HEK293 (cell line): ENCODE measurements around the gene SLC37A3.

Experiments
- CTCF ChIA-PET: fragments of 350-600 bp; formaldehyde crosslinking; extraction: SDS; loops from one replicate; lab custom pipeline; 2021; ENCODE audit warnings: antibody characterized with exemption; lab: Yijun Ruan, JAX
- POLR2A ChIA-PET: fragments of 300-600 bp; formaldehyde crosslinking; extraction: SDS; loops from one replicate; lab custom pipeline; 2020; ENCODE audit warnings: antibody characterized with exemption, inconsistent platforms; lab: Yijun Ruan, JAX
- H3K27ac ChIP-seq: fragments of 200-500 bp; sonication (Bioruptor generic); 2 replicates; pipeline ENCODE4 v1.5.1; 2014; ENCODE audit warnings: low read depth, low read length, control low read depth, inconsistent platforms; ENCODE audit errors: extremely low read depth
- H3K36me3 ChIP-seq, 2 experiments: fragments of 200-500 bp in 1 of 2; sonication (Bioruptor generic) in 1 of 2; 1 replicate in 1 of 2; 2 replicates in 1 of 2; pipeline ENCODE4 v1.5.1; 2014 to 2017; ENCODE audit warnings: inconsistent platforms in 2 of 2, low read length in 2 of 2; ENCODE audit not compliant: control insufficient read depth in 2 of 2, insufficient read depth in 1 of 2
- H3K4me1 ChIP-seq: fragments of 200-500 bp; sonication (Bioruptor generic); 2 replicates; pipeline ENCODE4 v1.5.1; 2014; ENCODE audit warnings: mild to moderate bottlenecking, low read length, inconsistent platforms; ENCODE audit not compliant: control insufficient read depth, insufficient read depth
- H3K4me3 ChIP-seq: 2 replicates; pipeline ENCODE4 v1.5.1; 2011; ENCODE audit warnings: low read depth, mild to moderate bottlenecking, control low read depth, low read length, moderate library complexity
- H3K9me3 ChIP-seq: fragments of 200-500 bp; sonication (Bioruptor generic); 2 replicates; pipeline ENCODE4 v1.5.1; 2014; ENCODE audit warnings: low read depth, low read length, inconsistent platforms; ENCODE audit not compliant: control insufficient read depth, insufficient read depth
- FEZF1 ChIP-seq: fragments of 450-650 bp; formaldehyde crosslinking; IDR thresholded peaks from 2 replicates; pipeline ENCODE4 v1.5.1; 2016; ENCODE audit warnings: missing biosample characterization, missing genetic modification characterization
- GLIS2 ChIP-seq: fragments of 450-650 bp; formaldehyde crosslinking; IDR thresholded peaks from 2 replicates; pipeline ENCODE4 v1.5.1; 2016; ENCODE audit warnings: missing biosample characterization, missing genetic modification characterization
- HOXC10 ChIP-seq: sonication (generic); formaldehyde crosslinking; IDR thresholded peaks from 2 replicates; pipeline ENCODE4 v1.8.1; 2023; ENCODE audit warnings: mild to moderate bottlenecking, missing genetic modification reagents
- IKZF3 ChIP-seq: fragments of 450-650 bp; IDR thresholded peaks from 2 replicates; pipeline ENCODE4 v1.5.0; 2018; ENCODE audit warnings: missing biosample characterization, mild to moderate bottlenecking, missing genetic modification characterization, moderate library complexity
- PRDM1 ChIP-seq: fragments of 450-650 bp; formaldehyde crosslinking; IDR thresholded peaks from 2 replicates; pipeline ENCODE4; 2016; ENCODE audit warnings: missing biosample characterization, missing genetic modification characterization
- REPIN1 ChIP-seq: fragments of 450-650 bp; formaldehyde crosslinking; IDR thresholded peaks from 2 replicates; pipeline ENCODE4 v1.5.1; 2017; ENCODE audit warnings: missing biosample characterization, missing genetic modification characterization, low read depth
- REST ChIP-seq: fragments of 450-650 bp; formaldehyde crosslinking; IDR thresholded peaks from 2 replicates; pipeline ENCODE4 v1.5.1; 2016; ENCODE audit warnings: missing biosample characterization, missing genetic modification characterization
- SETDB1 ChIP-seq: IDR thresholded peaks from one replicate; pipeline ENCODE4 v1.6.1; 2017; ENCODE audit warnings: mild to moderate bottlenecking, low read length, moderate library complexity, mixed read lengths; ENCODE audit not compliant: insufficient read length
- TRIM28 ChIP-seq: IDR thresholded peaks from 2 replicates; pipeline ENCODE4 v1.6.1; 2011; ENCODE audit warnings: low read length, control low read depth, borderline replicate concordance
- ZFP37 ChIP-seq: fragments of 450-650 bp; formaldehyde crosslinking; IDR thresholded peaks from 2 replicates; pipeline ENCODE4 v1.5.1; 2016; ENCODE audit warnings: missing biosample characterization, missing genetic modification characterization
- ZNF138 ChIP-seq: fragments of 450-650 bp; formaldehyde crosslinking; IDR thresholded peaks from 2 replicates; pipeline ENCODE4 v1.5.1; 2016; ENCODE audit warnings: missing biosample characterization, missing genetic modification characterization, borderline replicate concordance
- ZNF146 ChIP-seq: fragments of 450-650 bp; formaldehyde crosslinking; IDR thresholded peaks from 2 replicates; pipeline ENCODE4 v1.5.1; 2016; ENCODE audit warnings: missing biosample characterization, missing genetic modification characterization
- ZNF169 ChIP-seq: fragments of 450-650 bp; formaldehyde crosslinking; IDR thresholded peaks from 2 replicates; pipeline ENCODE4 v1.5.1; 2016; ENCODE audit warnings: missing biosample characterization, missing genetic modification characterization
- ZNF202 ChIP-seq: fragments of 450-650 bp; formaldehyde crosslinking; IDR thresholded peaks from 2 replicates; pipeline ENCODE4 v1.5.1; 2016; ENCODE audit warnings: missing biosample characterization, missing genetic modification characterization, borderline replicate concordance
- ZNF214 ChIP-seq: fragments of 450-650 bp; formaldehyde crosslinking; IDR thresholded peaks from 2 replicates; pipeline ENCODE4 v1.5.1; 2017; ENCODE audit warnings: missing biosample characterization, mild to moderate bottlenecking, missing genetic modification characterization, borderline replicate concordance
- ZNF23 ChIP-seq: fragments of 450-650 bp; formaldehyde crosslinking; IDR thresholded peaks from 2 replicates; pipeline ENCODE4 v1.5.1; 2016; ENCODE audit warnings: missing biosample characterization, missing genetic modification characterization, borderline replicate concordance
- ZNF280C ChIP-seq: fragments of 450-650 bp; formaldehyde crosslinking; IDR thresholded peaks from 2 replicates; pipeline ENCODE4 v1.5.1; 2016; ENCODE audit warnings: missing biosample characterization, missing genetic modification characterization
- ZNF324 ChIP-seq: fragments of 450-650 bp; formaldehyde crosslinking; IDR thresholded peaks from 2 replicates; pipeline ENCODE4 v1.5.1; 2016; ENCODE audit warnings: missing biosample characterization, missing genetic modification characterization
- ZNF433 ChIP-seq: fragments of 450-650 bp; formaldehyde crosslinking; IDR thresholded peaks from 2 replicates; pipeline ENCODE4 v1.5.1; 2016; ENCODE audit warnings: missing biosample characterization, missing genetic modification characterization, low read depth
- ZNF501 ChIP-seq: fragments of 450-650 bp; formaldehyde crosslinking; IDR thresholded peaks from 2 replicates; pipeline ENCODE4 v1.5.1; 2016; ENCODE audit warnings: missing biosample characterization, missing genetic modification characterization
- ZNF529 ChIP-seq: fragments of 450-650 bp; formaldehyde crosslinking; IDR thresholded peaks from 2 replicates; pipeline ENCODE4 v1.5.1; 2017; ENCODE audit warnings: missing genetic modification characterization, missing biosample characterization; ENCODE audit not compliant: insufficient replicate concordance
- ZNF560 ChIP-seq: fragments of 450-650 bp; formaldehyde crosslinking; IDR thresholded peaks from 2 replicates; pipeline ENCODE4 v1.5.1; 2017; ENCODE audit warnings: missing biosample characterization, missing genetic modification characterization, borderline replicate concordance
- ZNF639 ChIP-seq: fragments of 450-650 bp; formaldehyde crosslinking; IDR thresholded peaks from 2 replicates; pipeline ENCODE4 v1.5.1; 2016; ENCODE audit warnings: missing biosample characterization, missing genetic modification characterization
- ZNF654 ChIP-seq: fragments of 450-650 bp; formaldehyde crosslinking; IDR thresholded peaks from 2 replicates; pipeline ENCODE4 v1.5.1; 2016; ENCODE audit warnings: low read depth, missing biosample characterization, missing genetic modification characterization
- ZNF777 ChIP-seq: fragments of 450-650 bp; formaldehyde crosslinking; IDR thresholded peaks from 2 replicates; pipeline ENCODE4 v1.5.1; 2017; ENCODE audit warnings: missing biosample characterization, missing genetic modification characterization, borderline replicate concordance
- ZNF791 ChIP-seq: fragments of 450-650 bp; formaldehyde crosslinking; IDR thresholded peaks from 2 replicates; pipeline ENCODE4 v1.5.1; 2016; ENCODE audit warnings: missing biosample characterization, missing genetic modification characterization
- ZNF830 ChIP-seq: fragments of 450-650 bp; IDR thresholded peaks from 2 replicates; pipeline ENCODE4 v1.5.0; 2018; ENCODE audit warnings: missing biosample characterization, missing genetic modification characterization, low read depth, mild to moderate bottlenecking, moderate library complexity
- ZNF843 ChIP-seq: fragments of 450-650 bp; formaldehyde crosslinking; IDR thresholded peaks from 2 replicates; pipeline ENCODE4 v1.5.1; 2016; ENCODE audit warnings: missing biosample characterization, missing genetic modification characterization

The SLC37A3 gene

GRCh38 chr7:140326116-140326928 lies 72.0 kb downstream of the SLC37A3 start (continued):
- TF ChIP-seq PRDM1 (tag by site-specific recombination) (peak; percentile 77), SETDB1 (no peak), ZNF169 (tag by site-specific recombination) (no peak), ZNF639 (tag by site-specific recombination) (no peak), ZNF23 (tag by site-specific recombination) (no peak), TRIM28 (peak; percentile 57; the same call in 1 of the 2 replicates), IKZF3 (tag by site-specific recombination) (no peak), ZNF654 (tag by site-specific recombination) (peak; percentile 59)

GRCh38 chr7:140325600-140325999 lies 72.7 kb downstream of the SLC37A3 start:
- ChIA-PET POLR2A (interaction anchor here (0.6 kb wide), 1 partner anchor 40 kb away, joined by 9 read pairs; no protein-coding TSS in a partner anchor), CTCF (interaction anchor here (0.5 to 1.5 kb wide), 8 partner anchors 17 to 826 kb away, joined by 3 to 5 read pairs (median 3); no protein-coding TSS in a partner anchor)
- Histone ChIP-seq H3K36me3 (no peaks in the 10 kb centered on the region), H3K27ac (no peak overlapping the region)
- no peak for TF ChIP-seq ZNF433
- no peak for TF ChIP-seq ZNF560 (tag by site-specific recombination)
- no peak for TF ChIP-seq ZNF830 (tag by site-specific recombination)
- no peak for TF ChIP-seq ZNF529 (tag by site-specific recombination)
- no peak for TF ChIP-seq ZNF280C (tag by site-specific recombination)
- TF ChIP-seq ZNF843 (tag by site-specific recombination), result no peak
- no peak for TF ChIP-seq ZNF501 (tag by site-specific recombination)
- TF ChIP-seq FEZF1 (tag by site-specific recombination), result no peak
- TF ChIP-seq REPIN1, result no peak
- TF ChIP-seq HOXC10, result no peak
- TF ChIP-seq, all 188 proteins: peak for 0
- Histone ChIP-seq H3K9me3 (no peaks in the 10 kb centered on the region), H3K4me1 (no peaks in the 10 kb centered on the region), H3K4me3 (no peak overlapping the region)

- Histone ChIP-seq H3K36me3 (no peaks in the 10 kb centered on the region), H3K4me3 (no peak overlapping the region), H3K27ac (no peak overlapping the region), H3K4me1 (no peaks in the 10 kb centered on the region), H3K9me3 (no peaks in the 10 kb centered on the region)
- ChIA-PET CTCF (interaction anchor here (1.3 kb wide), 1 partner anchor 18 kb away, joined by 5 read pairs; no protein-coding TSS in a partner anchor), POLR2A (no interaction called here)
- TF ChIP-seq ZNF138 (tag by site-specific recombination) (no peak), REST (tag by site-specific recombination) (no peak), ZNF146 (no peak), GLIS2 (tag by site-specific recombination) (no peak), ZFP37 (no peak), ZNF791 (tag by site-specific recombination) (no peak), ZNF214 (tag by site-specific recombination) (no peak), ZNF777 (tag by site-specific recombination) (no peak), ZNF202 (tag by site-specific recombination) (no peak), ZNF324 (no peak)
Measured at GRCh38 chr7:140324714-140325113, 73.6 kb downstream of the SLC37A3 start.
